H9 (cell line): ENCODE data around the gene GAL3ST3. TPM values are rescaled to one million over a fixed set of nuclear protein-coding genes. Genes with fewer than 3 reads are reported as not detected.

Source experiments
- DNase-seq: peaks from one replicate; pipeline ENCODE4 v3.0.0-alpha.2; 2017
- H2AFZ ChIP-seq: one replicate; pipeline ENCODE4 v1.6.1; 2013; ENCODE audit warnings: mild to moderate bottlenecking, low read length, control low read depth, moderate library complexity
- H2AK5ac ChIP-seq: 2 replicates; pipeline ENCODE4 v1.6.1; 2013; ENCODE audit warnings: low read length, control low read depth, mixed read lengths; ENCODE audit not compliant: insufficient read length
- H2BK120ac ChIP-seq: one replicate; pipeline ENCODE4 v1.6.1; 2013; ENCODE audit warnings: low read depth, mild to moderate bottlenecking, low read length, control low read depth, inconsistent platforms; ENCODE audit not compliant: poor library complexity, severe bottlenecking
- H2BK12ac ChIP-seq: 2 replicates; pipeline ENCODE4 v1.6.1; 2013; ENCODE audit warnings: low read length, control low read depth, mixed read lengths, low read depth; ENCODE audit not compliant: insufficient read length
- H2BK15ac ChIP-seq: 2 replicates; pipeline ENCODE4 v1.6.1; 2013; ENCODE audit warnings: low read depth, low read length, control low read depth
- H2BK20ac ChIP-seq: one replicate; pipeline ENCODE4 v1.6.1; 2013; ENCODE audit warnings: low read depth, mild to moderate bottlenecking, low read length, control low read depth, inconsistent platforms; ENCODE audit not compliant: poor library complexity, severe bottlenecking
- H2BK5ac ChIP-seq: 2 replicates; pipeline ENCODE4 v1.6.1; 2013; ENCODE audit warnings: low read length, control low read depth, mixed read lengths; ENCODE audit not compliant: insufficient read length
- H3K14ac ChIP-seq: 2 replicates; pipeline ENCODE4 v1.6.1; 2013; ENCODE audit warnings: low read length, control low read depth; ENCODE audit not compliant: insufficient read depth
- H3K18ac ChIP-seq: 2 replicates; pipeline ENCODE4 v1.6.1; 2013; ENCODE audit warnings: low read depth, mild to moderate bottlenecking, mixed read lengths, low read length, control low read depth; ENCODE audit not compliant: insufficient read length
- H3K23ac ChIP-seq: 2 replicates; pipeline ENCODE4 v1.6.1; 2013; ENCODE audit warnings: low read length, control low read depth, mixed read lengths, low read depth; ENCODE audit not compliant: insufficient read length
- H3K23me2 ChIP-seq: 2 replicates; pipeline ENCODE4 v1.6.1; 2013; ENCODE audit warnings: low read depth, mild to moderate bottlenecking, mixed read lengths, low read length, control low read depth; ENCODE audit not compliant: insufficient read length, poor library complexity, severe bottlenecking
- H3K27ac ChIP-seq: 2 replicates; pipeline ENCODE4 v1.5.1; 2013; ENCODE audit warnings: low read length, control low read depth, mixed read lengths, low read depth; ENCODE audit not compliant: insufficient read length
- H3K27me3 ChIP-seq: 2 replicates; pipeline ENCODE4 v1.6.1; 2013; ENCODE audit warnings: low read length, control low read depth, inconsistent platforms; ENCODE audit not compliant: insufficient read depth
- H3K4ac ChIP-seq: 2 replicates; pipeline ENCODE4 v1.6.1; 2013; ENCODE audit warnings: low read depth, mild to moderate bottlenecking, control low read depth, inconsistent platforms, low read length, moderate library complexity
- H3K4me1 ChIP-seq: 2 replicates; pipeline ENCODE4 v1.6.1; 2013; ENCODE audit warnings: low read length, control low read depth, inconsistent platforms; ENCODE audit not compliant: insufficient read depth
- H3K4me2 ChIP-seq: 2 replicates; pipeline ENCODE4 v1.6.1; 2013; ENCODE audit warnings: low read length, control low read depth, mixed read lengths; ENCODE audit not compliant: insufficient read length, insufficient read depth
- H3K56ac ChIP-seq: 2 replicates; pipeline ENCODE4 v1.6.1; 2013; ENCODE audit warnings: low read depth, mild to moderate bottlenecking, mixed read lengths, low read length, control low read depth; ENCODE audit not compliant: insufficient read length
- H3K79me1 ChIP-seq: 2 replicates; pipeline ENCODE4 v1.6.1; 2013; ENCODE audit warnings: low read depth, mild to moderate bottlenecking, moderate library complexity, low read length, control low read depth, inconsistent platforms; ENCODE audit not compliant: insufficient read depth, poor library complexity, severe bottlenecking
- H3K79me2 ChIP-seq: 2 replicates; pipeline ENCODE4 v1.6.1; 2013; ENCODE audit warnings: low read length, control low read depth, inconsistent platforms; ENCODE audit not compliant: insufficient read depth
- H3K9ac ChIP-seq: 2 replicates; pipeline ENCODE4 v1.6.1; 2013; ENCODE audit warnings: low read length, control low read depth, mixed read lengths; ENCODE audit not compliant: insufficient read length; ENCODE audit errors: extremely low read depth
- H3K9me3 ChIP-seq: one replicate; pipeline ENCODE4 v1.6.1; 2013; ENCODE audit warnings: low read depth, low read length, inconsistent platforms; ENCODE audit not compliant: control insufficient read depth
- H3T11ph ChIP-seq: one replicate; pipeline ENCODE4 v1.6.1; 2013; ENCODE audit warnings: mild to moderate bottlenecking, low read length, control low read depth, inconsistent platforms
- H4K20me1 ChIP-seq: one replicate; pipeline ENCODE4 v1.6.1; 2013; ENCODE audit not compliant: control insufficient read depth, insufficient read length, insufficient read depth
- H4K5ac ChIP-seq: 2 replicates; pipeline ENCODE4 v1.6.1; 2013; ENCODE audit warnings: low read depth, mild to moderate bottlenecking, mixed read lengths, low read length, control low read depth; ENCODE audit not compliant: insufficient read length
- H4K8ac ChIP-seq: replicated peaks from 2 replicates; pipeline ENCODE4 v1.6.1; 2013; ENCODE audit warnings: low read length, control low read depth, mixed read lengths, low read depth; ENCODE audit not compliant: insufficient read length
- H4K91ac ChIP-seq: 2 replicates; pipeline ENCODE4 v1.6.1; 2013; ENCODE audit warnings: low read depth, mild to moderate bottlenecking, moderate library complexity, mixed read lengths, low read length, control low read depth; ENCODE audit not compliant: insufficient read length
- H3K27ac Mint-ChIP-seq, 3 experiments: 2 replicates in 2 of 3; 3 replicates in 1 of 3; pipeline ENCODE4 v1.8.0; 2020 to 2021; ENCODE audit warnings: mixed read lengths in 3 of 3, mild to moderate bottlenecking in 1 of 3, moderate library complexity in 1 of 3
- H3K27me3 Mint-ChIP-seq: 2 replicates; pipeline ENCODE4 v1.8.0; 2021; ENCODE audit warnings: low read depth, mild to moderate bottlenecking, moderate library complexity, mixed read lengths
- H3K36me3 Mint-ChIP-seq, 3 experiments: 2 replicates in 2 of 3; 3 replicates in 1 of 3; pipeline ENCODE4 v1.8.0; 2020 to 2021; ENCODE audit warnings: low read depth in 3 of 3, mixed read lengths in 3 of 3; ENCODE audit not compliant: insufficient read depth in 1 of 3
- H3K4me1 Mint-ChIP-seq, 2 experiments: 2 replicates each; pipeline ENCODE4 v1.8.0; 2020; ENCODE audit warnings: mixed read lengths in 2 of 2
- H3K4me3 Mint-ChIP-seq, 2 experiments: 2 replicates in 1 of 2; 3 replicates in 1 of 2; pipeline ENCODE4 v1.8.0; 2020 to 2021; ENCODE audit warnings: mild to moderate bottlenecking in 2 of 2, mixed read lengths in 2 of 2, moderate library complexity in 1 of 2
- H3K9me3 Mint-ChIP-seq, 2 experiments: 2 replicates in 1 of 2; 3 replicates in 1 of 2; pipeline ENCODE4 v1.8.0; 2020; ENCODE audit warnings: mild to moderate bottlenecking in 2 of 2, mixed read lengths in 2 of 2, moderate library complexity in 1 of 2
- CTCF ChIP-seq: fragments of 200-600 bp; sonication (generic); conservative IDR thresholded peaks from 3 replicates; pipeline ENCODE4 v1.8.0; 2021; ENCODE audit warnings: antibody characterized with exemption, mild to moderate bottlenecking
- WGBS: extraction: QIAGEN DNeasy Blood & Tissue Kit; methylation state at CpG from one replicate; pipeline ENCODE4 v1.1.7; 2013; ENCODE audit warnings: missing lambda C conversion rate, low lambda C conversion rate, mixed read lengths; ENCODE audit not compliant: insufficient read length; ENCODE audit errors: extremely low coverage; 5-methylcytosine and 5-hydroxymethylcytosine counted together
- total RNA-seq: library from RNA; stranded (reverse); gene quantifications from 2 replicates; pipeline ENCODE4 v1.2.1, GENCODE V29; 2021

Gene GAL3ST3
- total RNA-seq, 1 experiment from 2014 or later: 17.2 TPM

GRCh38 chr11:66001942-66002647 is 46.9 kb downstream of the GAL3ST3 start, which contains the start of the genes BANF1 and EIF1AD:
TSS of gene BANF1 (plus strand) at chr11:66002503. CDS start at chr11:66003251, 748 bp downstream.
TSS of gene EIF1AD (minus strand) at chr11:66002157. CDS start at chr11:66000389, 1,768 bp downstream.
- peak within 1 kb of the TSS; percentile 80 for H3K14ac ChIP-seq
- H3T11ph ChIP-seq: no peak within 1 kb of the TSS
- H3K4me2 ChIP-seq: peak within 1 kb of the TSS; percentile 98
- H3K27me3 ChIP-seq: no peaks in the 10 kb centered on the region
- no peaks in the 10 kb centered on the region for H3K79me1 ChIP-seq
- no peak within 1 kb of the TSS for H2BK20ac ChIP-seq
- DNase-seq: peak; percentile 96
- no peak within 1 kb of the TSS for H2BK12ac ChIP-seq
- H2BK5ac ChIP-seq: no peak within 1 kb of the TSS
- Mint-ChIP-seq H3K27me3 (no peaks in the 10 kb centered on the region), H3K36me3 (peaks cover 44 to 70% (median 60%) of the 10 kb centered on the region in 3 experiments), H3K9me3 (no peaks in the 10 kb centered on the region), H3K4me1 (peaks cover 17 to 20% of the 10 kb centered on the region in 2 experiments), H3K27ac (peak within 1 kb of the TSS; percentile 100), H3K4me3 (peak within 1 kb of the TSS; percentile 99 to 100)
- no peak within 1 kb of the TSS for H3K56ac ChIP-seq
- TF ChIP-seq CTCF: no peak
- no peak within 1 kb of the TSS for H2AK5ac ChIP-seq
- H2BK15ac ChIP-seq: no peak within 1 kb of the TSS
- H3K27ac ChIP-seq: peak within 1 kb of the TSS; percentile 33
- no peaks in the 10 kb centered on the region for H3K4me1 ChIP-seq
- no peak within 1 kb of the TSS for H2AFZ ChIP-seq
- no peak within 1 kb of the TSS for H4K5ac ChIP-seq
- H4K91ac ChIP-seq: no peak within 1 kb of the TSS
- H3K23me2 ChIP-seq: peaks cover 12% of the 10 kb centered on the region
- peaks cover 8% of the 10 kb centered on the region; the same call in 1 of the 2 replicates for H3K79me2 ChIP-seq
- no CpG with 5 or more reads among the region's 55 CpGs for WGBS
- peak within 1 kb of the TSS; percentile 40 for H3K18ac ChIP-seq
- H4K20me1 ChIP-seq: no peaks in the 10 kb centered on the region
- peak within 1 kb of the TSS; percentile 84 for H3K9ac ChIP-seq
- no peak within 1 kb of the TSS for H4K8ac ChIP-seq
- no peak within 1 kb of the TSS for H3K23ac ChIP-seq
- no peak within 1 kb of the TSS for H2BK120ac ChIP-seq
- H3K9me3 ChIP-seq: no peaks in the 10 kb centered on the region
- H3K4ac ChIP-seq: no peak within 1 kb of the TSS
